ENCODE data around the gene DCTN3.

DCTN3 gene

DNA sequence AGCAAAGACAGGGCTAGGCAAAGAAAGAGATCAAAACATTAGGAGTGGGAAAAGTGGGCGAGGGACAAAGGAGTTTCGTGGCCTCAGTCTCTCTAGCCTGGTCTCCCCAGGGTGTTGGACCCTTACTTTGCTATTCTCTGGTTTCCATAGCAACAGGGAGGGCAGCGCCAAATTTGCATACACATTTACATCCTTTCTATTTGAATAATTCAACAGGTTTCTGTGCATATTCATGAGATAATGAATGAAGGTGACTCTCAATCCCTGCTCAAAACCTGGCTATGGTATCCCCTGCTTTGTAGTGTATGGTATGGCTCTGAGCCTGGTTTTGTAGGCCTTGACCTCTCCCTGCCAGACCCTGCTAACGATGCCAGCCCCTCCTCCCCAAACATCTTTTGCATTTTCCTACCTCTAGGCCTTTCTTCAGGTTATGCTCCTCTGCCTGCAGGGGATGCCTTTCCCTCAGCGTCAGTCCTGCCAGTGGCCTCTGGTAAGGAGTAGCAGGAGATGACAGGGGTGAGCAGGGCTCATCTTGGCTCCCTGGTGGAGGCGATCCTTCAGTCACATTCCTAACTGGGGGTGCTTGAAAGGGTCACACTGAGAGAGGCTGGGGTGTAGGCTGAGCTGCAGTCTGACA lies 18.2 kb downstream of the DCTN3 start:
- H3K27me3 Mint-ChIP-seq: peaks cover 32% of the 10 kb centered on the region
- no peaks in the 10 kb centered on the region for H3K9me3 Mint-ChIP-seq
- no peak overlapping the region for H3K4me3 Mint-ChIP-seq
- no peaks in the 10 kb centered on the region for H3K36me3 Mint-ChIP-seq (ENCODE audit: low read depth)
- intact Hi-C loops (cut with micrococcal nuclease): no loop called here
- H3K4me1 Mint-ChIP-seq (ENCODE audit: low read depth): no peaks in the 10 kb centered on the region
- no peak overlapping the region for H3K27ac Mint-ChIP-seq

- Mint-ChIP-seq H3K36me3 (ENCODE audit: low read depth) (no peaks in the 10 kb centered on the region), H3K27me3 (peaks cover 40% of the 10 kb centered on the region), H3K27ac (no peak overlapping the region), H3K9me3 (no peaks in the 10 kb centered on the region), H3K4me3 (no peak overlapping the region), H3K4me1 (ENCODE audit: low read depth) (no peaks in the 10 kb centered on the region)
- intact Hi-C loops (cut with micrococcal nuclease): no loop called here
Measured at GRCh38 chr9:34600908-34601307, 19.4 kb downstream of the DCTN3 start.

DNA sequence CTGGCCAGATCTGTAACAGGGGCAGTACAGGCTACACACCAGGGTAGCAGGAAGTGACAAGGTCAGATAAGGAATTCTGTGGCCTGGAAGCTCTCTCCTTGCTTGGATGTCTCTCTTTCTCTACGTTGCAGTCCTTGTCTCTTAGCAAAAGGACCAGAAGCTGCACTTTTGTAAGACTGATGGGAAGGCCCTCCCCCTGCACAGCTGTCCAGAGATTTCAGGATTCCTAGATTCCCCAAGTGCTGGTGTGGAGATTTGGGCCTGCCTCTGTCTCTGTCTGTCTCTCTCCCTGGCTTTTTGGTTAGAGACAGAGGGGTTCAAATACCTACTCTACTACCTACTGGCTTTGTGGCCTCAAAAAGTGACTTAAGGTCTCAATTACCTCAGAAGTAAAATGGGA lies 20.7 kb downstream of the DCTN3 start:
- peaks cover 33% of the 10 kb centered on the region for H3K27me3 Mint-ChIP-seq
- no peaks in the 10 kb centered on the region for H3K36me3 Mint-ChIP-seq (ENCODE audit: low read depth)
- no peak overlapping the region for H3K4me3 Mint-ChIP-seq
- no peaks in the 10 kb centered on the region for H3K4me1 Mint-ChIP-seq (ENCODE audit: low read depth)
- no peak overlapping the region for H3K27ac Mint-ChIP-seq
- intact Hi-C loops (cut with micrococcal nuclease): no loop called here
- H3K9me3 Mint-ChIP-seq: no peaks in the 10 kb centered on the region

DNA sequence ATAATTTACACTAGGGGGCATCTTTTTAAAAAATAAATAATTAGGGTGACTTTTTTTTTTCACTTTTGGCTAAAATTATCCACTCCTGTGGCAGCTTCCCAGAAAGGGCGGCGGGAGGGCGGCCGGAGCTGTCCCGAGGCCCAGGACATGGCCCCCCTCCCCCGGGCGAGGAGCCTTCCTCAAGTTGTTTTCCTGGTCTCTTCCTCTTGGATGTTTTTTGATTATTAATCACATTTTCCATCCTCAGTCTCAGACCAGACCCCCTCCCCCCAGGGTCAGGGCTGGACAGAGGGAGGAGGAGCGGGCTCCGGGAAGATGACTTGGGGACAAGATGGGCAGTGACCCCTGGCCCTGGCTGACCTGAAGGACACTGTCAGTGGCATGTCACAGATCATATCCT lies 26.1 kb downstream of the DCTN3 start:
- no peak overlapping the region for H3K27ac Mint-ChIP-seq
- no peaks in the 10 kb centered on the region for H3K36me3 Mint-ChIP-seq (ENCODE audit: low read depth)
- no peaks in the 10 kb centered on the region for H3K9me3 Mint-ChIP-seq
- intact Hi-C loops (cut with micrococcal nuclease): loop anchor here (5.0 kb wide), 1 partner anchor 157 kb away; no protein-coding TSS in a partner anchor
- peaks cover 41% of the 10 kb centered on the region for H3K4me1 Mint-ChIP-seq (ENCODE audit: low read depth)
- H3K4me3 Mint-ChIP-seq: no peak overlapping the region
- peaks cover 64% of the 10 kb centered on the region for H3K27me3 Mint-ChIP-seq

GRCh38 chr9:34592895-34593601 lies 27.2 kb downstream of the DCTN3 start:
- peaks cover 73% of the 10 kb centered on the region for H3K27me3 Mint-ChIP-seq
- H3K4me3 Mint-ChIP-seq: no peak overlapping the region
- no peaks in the 10 kb centered on the region for H3K36me3 Mint-ChIP-seq (ENCODE audit: low read depth)
- peaks cover 48% of the 10 kb centered on the region for H3K4me1 Mint-ChIP-seq (ENCODE audit: low read depth)
- intact Hi-C loops (cut with micrococcal nuclease): loop anchor here (5.0 kb wide), 1 partner anchor 156 kb away; no protein-coding TSS in a partner anchor
- H3K27ac Mint-ChIP-seq: peak overlapping the region; percentile 6
- H3K9me3 Mint-ChIP-seq: no peaks in the 10 kb centered on the region

GRCh38 chr9:34591917-34592866 lies 28.1 kb downstream of the DCTN3 start:
- Mint-ChIP-seq H3K4me3 (no peak overlapping the region), H3K36me3 (ENCODE audit: low read depth) (no peaks in the 10 kb centered on the region), H3K9me3 (no peaks in the 10 kb centered on the region), H3K4me1 (ENCODE audit: low read depth) (peaks cover 48% of the 10 kb centered on the region), H3K27ac (no peak overlapping the region), H3K27me3 (peaks cover 76% of the 10 kb centered on the region)
- intact Hi-C loops (cut with micrococcal nuclease): loop anchor here (2.0 to 5.0 kb wide), 2 partner anchors 43 to 155 kb away; no protein-coding TSS in a partner anchor

- no peak overlapping the region for H3K27ac Mint-ChIP-seq
- peaks cover 48% of the 10 kb centered on the region for H3K4me1 Mint-ChIP-seq (ENCODE audit: low read depth)
- H3K9me3 Mint-ChIP-seq: no peaks in the 10 kb centered on the region
- H3K4me3 Mint-ChIP-seq: peak overlapping the region; percentile 75
- peaks cover 78% of the 10 kb centered on the region for H3K27me3 Mint-ChIP-seq
- H3K36me3 Mint-ChIP-seq (ENCODE audit: low read depth): no peaks in the 10 kb centered on the region
- intact Hi-C loops (cut with micrococcal nuclease): loop anchor here (2.0 to 5.0 kb wide), 2 partner anchors 43 to 154 kb away; no protein-coding TSS in a partner anchor
Measured at GRCh38 chr9:34591248-34591916, 28.9 kb downstream of the DCTN3 start.

GRCh38 chr9:34590381-34591247 lies 29.7 kb downstream of the DCTN3 start:
- Mint-ChIP-seq H3K36me3 (ENCODE audit: low read depth) (no peaks in the 10 kb centered on the region), H3K27me3 (peaks cover 82% of the 10 kb centered on the region), H3K4me1 (ENCODE audit: low read depth) (peaks cover 48% of the 10 kb centered on the region), H3K4me3 (peak overlapping the region; percentile 75), H3K27ac (no peak overlapping the region), H3K9me3 (no peaks in the 10 kb centered on the region)
- intact Hi-C loops (cut with micrococcal nuclease): loop anchor here (2.0 to 5.0 kb wide), 2 partner anchors 42 to 153 kb away; no protein-coding TSS in a partner anchor

GRCh38 chr9:34589636-34590380 lies 30.5 kb downstream of the DCTN3 start, which contains the start of gene CNTFR:
CNTFR (minus strand) TSS chr9:34589724; CDS start chr9:34568981, 20,743 bp downstream.
- H3K9me3 Mint-ChIP-seq: no peaks in the 10 kb centered on the region
- peak within 1 kb of the TSS; percentile 75 for H3K4me3 Mint-ChIP-seq
- H3K27me3 Mint-ChIP-seq: peaks cover 90% of the 10 kb centered on the region
- H3K27ac Mint-ChIP-seq: no peak within 1 kb of the TSS
- intact Hi-C loops (cut with micrococcal nuclease): loop anchor here (2.0 to 5.0 kb wide), 2 partner anchors 41 to 153 kb away; no protein-coding TSS in a partner anchor
- no peaks in the 10 kb centered on the region for H3K36me3 Mint-ChIP-seq (ENCODE audit: low read depth)
- peaks cover 48% of the 10 kb centered on the region for H3K4me1 Mint-ChIP-seq (ENCODE audit: low read depth)

DNA sequence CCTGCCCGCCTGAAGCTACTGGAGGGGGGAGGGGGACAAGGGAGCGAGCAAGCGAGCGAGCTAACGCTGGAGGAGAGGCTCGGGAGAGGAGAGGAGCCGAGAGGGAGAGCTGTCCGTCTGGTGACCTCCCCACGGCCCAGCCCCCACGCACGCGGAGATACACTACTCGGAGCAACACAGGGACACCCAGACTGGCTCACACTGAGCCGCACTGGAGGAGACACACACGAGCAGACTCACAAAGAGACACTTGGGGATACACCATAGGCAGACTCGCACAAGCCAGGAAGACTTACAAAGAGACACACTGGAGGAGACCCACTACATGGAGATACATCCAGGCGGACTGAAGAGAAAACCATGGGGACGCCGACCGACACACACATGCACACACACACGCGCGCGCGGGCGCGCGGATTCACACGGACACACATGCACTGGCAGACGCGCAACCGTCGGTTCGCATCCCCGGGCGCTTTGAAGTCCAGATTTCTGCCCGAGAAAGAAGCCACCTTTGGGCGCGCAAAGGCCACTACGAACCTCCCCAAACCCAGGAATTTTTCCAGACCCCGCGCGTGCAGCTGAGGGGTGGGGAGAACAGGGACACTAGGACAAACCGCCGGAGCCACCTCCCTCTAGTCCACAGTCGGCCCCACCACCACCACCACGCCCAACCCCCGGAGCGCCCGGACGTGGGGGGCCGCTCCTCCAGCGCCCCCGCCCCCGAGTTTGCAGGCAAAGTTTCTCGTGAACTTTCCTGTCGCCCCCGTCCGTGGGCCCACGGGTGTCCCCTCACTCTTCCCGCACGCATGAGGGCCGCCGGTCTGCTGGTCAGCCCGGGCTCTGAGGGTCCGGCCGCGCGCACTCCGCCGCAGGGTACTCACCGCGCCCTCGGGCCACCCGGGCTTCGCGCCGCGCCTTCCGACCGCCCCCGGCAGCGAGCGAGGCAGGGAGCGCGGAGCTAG lies 31.3 kb downstream of the DCTN3 start:
- Mint-ChIP-seq H3K36me3 (ENCODE audit: low read depth) (no peaks in the 10 kb centered on the region), H3K27me3 (peaks cover 93% of the 10 kb centered on the region)
- intact Hi-C loops (cut with micrococcal nuclease): no loop called here

GRCh38 chr9:34587271-34587670 lies 33.0 kb downstream of the DCTN3 start:
- intact Hi-C loops (cut with micrococcal nuclease): no loop called here
- no peaks in the 10 kb centered on the region for H3K9me3 Mint-ChIP-seq
- H3K36me3 Mint-ChIP-seq (ENCODE audit: low read depth): no peaks in the 10 kb centered on the region
- no peak overlapping the region for H3K27ac Mint-ChIP-seq
- H3K4me3 Mint-ChIP-seq: no peak overlapping the region
- H3K27me3 Mint-ChIP-seq: peaks cover 92% of the 10 kb centered on the region
- peaks cover 33% of the 10 kb centered on the region for H3K4me1 Mint-ChIP-seq (ENCODE audit: low read depth)

More for the DNA sequence above, 31.3 kb downstream of the DCTN3 start:
- H3K4me3 Mint-ChIP-seq: peak overlapping the region; percentile 1
- H3K9me3 Mint-ChIP-seq: no peaks in the 10 kb centered on the region
- peaks cover 48% of the 10 kb centered on the region for H3K4me1 Mint-ChIP-seq (ENCODE audit: low read depth)
- H3K27ac Mint-ChIP-seq: no peak overlapping the region

Measured in dendritic cell treated with granulocyte-macrophage colony-stimulating factor and Interleukin-4, amounts not matched to agents 40 ng/mL and 50 ng/mL, for 4 days (primary cell).